ENCODE results near the gene WRAP73. TPM values are rescaled to one million over a fixed set of nuclear protein-coding genes. Genes with fewer than 3 reads are reported as not detected.
"Not testable (repeated sequence)": the region's sequence is repeated elsewhere in the genome, so short reads cannot be mapped to it uniquely, and the experiment has no call there.

The WRAP73 gene
- polyA plus RNA-seq, 2 donors = 13.6 to 16.4 TPM

- not testable (repeated sequence) for H3K36me3 ChIP-seq (ENCODE audit: control insufficient read depth in 2 of 2, insufficient read depth in 2 of 2, low read length in 1 of 2); H3K4me1 ChIP-seq (ENCODE audit: control insufficient read depth in 2 of 2, insufficient read depth in 2 of 2, low read length in 1 of 2); H3K27me3 ChIP-seq (ENCODE audit: control insufficient read depth in 1 of 2, insufficient read depth in 2 of 2, low read length in 2 of 2); H3K4me3 ChIP-seq (ENCODE audit: low read depth in 1 of 2, low read length in 2 of 2); H3K9me3 ChIP-seq (ENCODE audit: control insufficient read depth in 2 of 2, insufficient read depth in 1 of 2, low read depth in 1 of 2, low read length in 1 of 2); H3K27ac ChIP-seq (ENCODE audit: low read depth in 2 of 2, low read length in 1 of 2)
- WGBS, 2 donors = 77 to 83% methylated on average over 18 of the region's 21 CpGs
Observed at GRCh38 chr1:3583751-3584150, 66.2 kb downstream of the WRAP73 start.

GRCh38 chr1:3581296-3582036 is 68.4 kb downstream of the WRAP73 start:
- Histone ChIP-seq H3K9me3 (ENCODE audit: control insufficient read depth in 2 of 2, insufficient read depth in 1 of 2, low read depth in 1 of 2, low read length in 1 of 2) (peaks cover 0 to 3% of the 10 kb centered on the region in 2 donors), H3K27ac (ENCODE audit: low read depth in 2 of 2, low read length in 1 of 2) (no peak overlapping the region)
- 62 to 65% methylated on average over 16 of the region's 16 CpGs for WGBS, 2 donors

More at GRCh38 chr1:3581296-3582036, 68.4 kb downstream of the WRAP73 start:
- Histone ChIP-seq H3K27me3 (ENCODE audit: control insufficient read depth in 1 of 2, insufficient read depth in 2 of 2, low read length in 2 of 2) (no peaks in the 10 kb centered on the region), H3K36me3 (ENCODE audit: control insufficient read depth in 2 of 2, insufficient read depth in 2 of 2, low read length in 1 of 2) (no peaks in the 10 kb centered on the region), H3K4me3 (ENCODE audit: low read depth in 1 of 2, low read length in 2 of 2) (no peak overlapping the region), H3K4me1 (ENCODE audit: control insufficient read depth in 2 of 2, insufficient read depth in 2 of 2, low read length in 1 of 2) (peaks cover 0 to 4% of the 10 kb centered on the region in 2 donors)

Other genes starting within 250 kb of the WRAP73 start
- 10 to 100 TPM; 14.2 to 20.6 TPM for gene ARHGEF16, start 195.4 kb downstream of the WRAP73 start, polyA plus RNA-seq
- gene MEGF6, start 38.6 kb downstream of the WRAP73 start, polyA plus RNA-seq = 10 to 100 TPM; 11.8 to 23.7 TPM
- gene TPRG1L, start 25.1 kb downstream of the WRAP73 start, polyA plus RNA-seq = 10 to 100 TPM; 20.1 to 32.8 TPM
- 1 to 10 TPM; 3.5 to 6.0 TPM for gene TP73, start 2.4 kb upstream of the WRAP73 start, polyA plus RNA-seq
- gene CCDC27, start 102.3 kb upstream of the WRAP73 start, polyA plus RNA-seq = not detected
- gene SMIM1, start 122.6 kb upstream of the WRAP73 start, polyA plus RNA-seq = 1 to 10 TPM; 1.1 to 1.9 TPM
- 10 to 100 TPM; 10.4 to 17.8 TPM for gene LRRC47, start 146.4 kb upstream of the WRAP73 start, polyA plus RNA-seq
- gene CEP104, start 207.1 kb upstream of the WRAP73 start, polyA plus RNA-seq = 1 to 10 TPM; 6.6 to 7.0 TPM
- 1 to 10 TPM; 1.9 to 2.3 TPM for gene DFFB, start 207.4 kb upstream of the WRAP73 start, polyA plus RNA-seq